ENCODE results near the gene PLCH1. TPM values are rescaled to one million over a fixed set of nuclear protein-coding genes. Genes with fewer than 3 reads are reported as not detected.

PLCH1 gene
- total and polyA plus RNA-seq, 10 of the 15 experiments (the other 5 are each of a cell fraction or from before 2014, with no cell fraction given) = 0.03 to 0.22 (median 0.04) TPM; not detected in 5

GRCh38 chr3:155643581-155644165 lies 101.2 kb downstream of the PLCH1 start (continued):
- TF ChIP-seq, protein P1, sequence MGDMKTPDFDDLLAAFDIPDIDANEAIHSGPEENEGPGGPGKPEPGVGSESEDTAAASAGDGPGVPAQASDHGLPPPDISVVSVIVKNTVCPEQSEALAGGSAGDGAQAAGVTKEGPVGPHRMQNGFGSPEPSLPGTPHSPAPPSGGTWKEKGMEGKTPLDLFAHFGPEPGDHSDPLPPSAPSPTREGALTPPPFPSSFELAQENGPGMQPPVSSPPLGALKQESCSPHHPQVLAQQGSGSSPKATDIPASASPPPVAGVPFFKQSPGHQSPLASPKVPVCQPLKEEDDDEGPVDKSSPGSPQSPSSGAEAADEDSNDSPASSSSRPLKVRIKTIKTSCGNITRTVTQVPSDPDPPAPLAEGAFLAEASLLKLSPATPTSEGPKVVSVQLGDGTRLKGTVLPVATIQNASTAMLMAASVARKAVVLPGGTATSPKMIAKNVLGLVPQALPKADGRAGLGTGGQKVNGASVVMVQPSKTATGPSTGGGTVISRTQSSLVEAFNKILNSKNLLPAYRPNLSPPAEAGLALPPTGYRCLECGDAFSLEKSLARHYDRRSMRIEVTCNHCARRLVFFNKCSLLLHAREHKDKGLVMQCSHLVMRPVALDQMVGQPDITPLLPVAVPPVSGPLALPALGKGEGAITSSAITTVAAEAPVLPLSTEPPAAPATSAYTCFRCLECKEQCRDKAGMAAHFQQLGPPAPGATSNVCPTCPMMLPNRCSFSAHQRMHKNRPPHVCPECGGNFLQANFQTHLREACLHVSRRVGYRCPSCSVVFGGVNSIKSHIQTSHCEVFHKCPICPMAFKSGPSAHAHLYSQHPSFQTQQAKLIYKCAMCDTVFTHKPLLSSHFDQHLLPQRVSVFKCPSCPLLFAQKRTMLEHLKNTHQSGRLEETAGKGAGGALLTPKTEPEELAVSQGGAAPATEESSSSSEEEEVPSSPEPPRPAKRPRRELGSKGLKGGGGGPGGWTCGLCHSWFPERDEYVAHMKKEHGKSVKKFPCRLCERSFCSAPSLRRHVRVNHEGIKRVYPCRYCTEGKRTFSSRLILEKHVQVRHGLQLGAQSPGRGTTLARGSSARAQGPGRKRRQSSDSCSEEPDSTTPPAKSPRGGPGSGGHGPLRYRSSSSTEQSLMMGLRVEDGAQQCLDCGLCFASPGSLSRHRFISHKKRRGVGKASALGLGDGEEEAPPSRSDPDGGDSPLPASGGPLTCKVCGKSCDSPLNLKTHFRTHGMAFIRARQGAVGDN (IDR thresholded peaks at IDR 0.05) = no peak

GRCh38 chr3:155641956-155642355 lies 102.9 kb downstream of the PLCH1 start:
- H3K27me3 ChIP-seq (replicated peaks in 1 of 2; ENCODE audit: control insufficient read depth in 2 of 2, insufficient read depth in 2 of 2, low read length in 1 of 2) = no peaks in the 10 kb centered on the region
- CTCF ChIA-PET = no interaction called here
- H3K9ac ChIP-seq (ENCODE audit: control insufficient read depth, insufficient read depth, low read length) = no peak overlapping the region
- no peak overlapping the region for H3K4me3 ChIP-seq
- BruUV-seq (replicated peaks) = no TSS peak
- H3K36me3 ChIP-seq (ENCODE audit: control insufficient read depth in 2 of 2, insufficient read depth in 2 of 2, low read length in 1 of 2) = no peaks in the 10 kb centered on the region
- ATAC-seq (no peak), FAIRE-seq (no peak), DNase-seq (ENCODE audit: low read depth, low spot score) (no peak)
- POLR2A ChIA-PET = no interaction called here
- 0% methylated on average over 1 of the region's 1 CpG for WGBS (ENCODE audit: insufficient coverage, insufficient replicate concordance, low lambda C conversion rate, missing lambda C conversion rate)
- TF ChIP-seq, protein P2, sequence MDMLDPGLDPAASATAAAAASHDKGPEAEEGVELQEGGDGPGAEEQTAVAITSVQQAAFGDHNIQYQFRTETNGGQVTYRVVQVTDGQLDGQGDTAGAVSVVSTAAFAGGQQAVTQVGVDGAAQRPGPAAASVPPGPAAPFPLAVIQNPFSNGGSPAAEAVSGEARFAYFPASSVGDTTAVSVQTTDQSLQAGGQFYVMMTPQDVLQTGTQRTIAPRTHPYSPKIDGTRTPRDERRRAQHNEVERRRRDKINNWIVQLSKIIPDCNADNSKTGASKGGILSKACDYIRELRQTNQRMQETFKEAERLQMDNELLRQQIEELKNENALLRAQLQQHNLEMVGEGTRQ (IDR thresholded peaks at IDR 0.05; ENCODE audit: borderline replicate concordance, low read depth, low read length) = no peak
- TF ChIP-seq CHD4 (IDR thresholded peaks at IDR 0.05) (no peak), TCF12 (IDR thresholded peaks at IDR 0.05; ENCODE audit: low read depth, low read length) (no peak), JUNB (IDR thresholded peaks at IDR 0.05) (no peak), MXI1 (IDR thresholded peaks at IDR 0.05; ENCODE audit: low read depth, low read length) (no peak), TBL1XR1 (IDR thresholded peaks at IDR 0.05; ENCODE audit: low read depth, low read length) (no peak), ZBTB11 (CRISPR knock-in tag; IDR thresholded peaks at IDR 0.05) (no peak)
- TF ChIP-seq, protein P3, sequence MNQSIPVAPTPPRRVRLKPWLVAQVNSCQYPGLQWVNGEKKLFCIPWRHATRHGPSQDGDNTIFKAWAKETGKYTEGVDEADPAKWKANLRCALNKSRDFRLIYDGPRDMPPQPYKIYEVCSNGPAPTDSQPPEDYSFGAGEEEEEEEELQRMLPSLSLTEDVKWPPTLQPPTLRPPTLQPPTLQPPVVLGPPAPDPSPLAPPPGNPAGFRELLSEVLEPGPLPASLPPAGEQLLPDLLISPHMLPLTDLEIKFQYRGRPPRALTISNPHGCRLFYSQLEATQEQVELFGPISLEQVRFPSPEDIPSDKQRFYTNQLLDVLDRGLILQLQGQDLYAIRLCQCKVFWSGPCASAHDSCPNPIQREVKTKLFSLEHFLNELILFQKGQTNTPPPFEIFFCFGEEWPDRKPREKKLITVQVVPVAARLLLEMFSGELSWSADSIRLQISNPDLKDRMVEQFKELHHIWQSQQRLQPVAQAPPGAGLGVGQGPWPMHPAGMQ (IDR thresholded peaks at IDR 0.05; ENCODE audit: borderline replicate concordance) = no peak
- no peak overlapping the region for H2AFZ ChIP-seq (ENCODE audit: control insufficient read depth, low read depth, low read length)
- RAD21 ChIA-PET (ENCODE audit: unreplicated experiment) = no interaction called here
- in situ Hi-C loops (cut with MboI) (no loop called here), intact Hi-C loops (cut with micrococcal nuclease; ENCODE audit: unreplicated experiment) (no loop called here)
- H3K4me1 ChIP-seq (ENCODE audit: control insufficient read depth, insufficient read depth, low read length) = no peaks in the 10 kb centered on the region
- H3K27ac ChIP-seq (ENCODE audit: control insufficient read depth, insufficient read depth) = no peak overlapping the region
- H3K79me2 ChIP-seq (ENCODE audit: control insufficient read depth, insufficient read depth, low read length) = no peaks in the 10 kb centered on the region
- H3K9me3 ChIP-seq (replicated peaks; ENCODE audit: control insufficient read depth, insufficient read depth, low read length) = no peaks in the 10 kb centered on the region
- H3K4me2 ChIP-seq (ENCODE audit: control insufficient read depth, insufficient read depth) = no peak overlapping the region
- H4K20me1 ChIP-seq (ENCODE audit: control insufficient read depth, insufficient read depth) = no peaks in the 10 kb centered on the region
- SMC1A ChIA-PET (ENCODE audit: uncharacterized antibody, unreplicated experiment) = no interaction called here
